ENCODE measurements around the gene NFATC1.

NFATC1 gene

GRCh38 chr18:79544386-79544963 is 148.7 kb downstream of the NFATC1 start:
- DNase-seq = no peak

GRCh38 chr18:79545255-79545654 is 149.5 kb downstream of the NFATC1 start:
- DNase-seq = no peak

GRCh38 chr18:79545736-79546171 is 150.0 kb downstream of the NFATC1 start:
- DNase-seq = no peak

- DNase-seq = no peak
These were observed 151.1 kb downstream of the NFATC1 start for GRCh38 chr18:79546781-79547272.

- DNase-seq = no peak
These were observed 151.8 kb downstream of the NFATC1 start for GRCh38 chr18:79547413-79548076.

- DNase-seq = no peak
These were observed 152.3 kb downstream of the NFATC1 start for GRCh38 chr18:79548077-79548450.

- no peak for DNase-seq
These were observed 152.9 kb downstream of the NFATC1 start for GRCh38 chr18:79548621-79548985.

GRCh38 chr18:79548986-79549637 is 153.4 kb downstream of the NFATC1 start:
- no peak for DNase-seq

- no peak for DNase-seq
These were observed 153.9 kb downstream of the NFATC1 start for GRCh38 chr18:79549638-79550000.

- no peak for DNase-seq
These were observed 156.5 kb downstream of the NFATC1 start for GRCh38 chr18:79552140-79552631.

- DNase-seq = no peak
These were observed 157.0 kb downstream of the NFATC1 start for GRCh38 chr18:79552696-79553095.

GRCh38 chr18:79553154-79553553 is 157.4 kb downstream of the NFATC1 start:
- DNase-seq = no peak

GRCh38 chr18:79553696-79554095 is 158.0 kb downstream of the NFATC1 start:
- DNase-seq = no peak

- DNase-seq = no peak
These were observed 158.6 kb downstream of the NFATC1 start for GRCh38 chr18:79554321-79554720.

GRCh38 chr18:79554945-79555645 is 159.4 kb downstream of the NFATC1 start:
- no peak for DNase-seq

- DNase-seq = no peak
These were observed 160.2 kb downstream of the NFATC1 start for GRCh38 chr18:79555885-79556284.

GRCh38 chr18:79556829-79557585 is 161.3 kb downstream of the NFATC1 start:
- DNase-seq = no peak

- no peak for DNase-seq
These were observed 162.6 kb downstream of the NFATC1 start for GRCh38 chr18:79558196-79558932.

GRCh38 chr18:79558933-79559416 is 163.2 kb downstream of the NFATC1 start:
- no peak for DNase-seq

GRCh38 chr18:79559436-79559835 is 163.7 kb downstream of the NFATC1 start:
- no peak for DNase-seq

GRCh38 chr18:79560042-79560860 is 164.5 kb downstream of the NFATC1 start:
- no peak for DNase-seq

Measured in activated CD4-positive, alpha-beta T cell treated with anti-CD3 and anti-CD28 coated beads for 4 hours (primary cell).